ENCODE measurements around the gene RHBDL1.

The RHBDL1 gene

GRCh38 chr16:720990-721764, 45.7 kb downstream of the RHBDL1 start, which contains the start of gene ANTKMT:
ANTKMT (plus strand) TSS chr16:721146; CDS start chr16:721275, 129 bp downstream.
- Histone ChIP-seq H3K27ac (peak within 1 kb of the TSS; percentile 68 to 93), H3K4me3 (peak within 1 kb of the TSS; percentile 95)
- TF ChIP-seq, protein P1, sequence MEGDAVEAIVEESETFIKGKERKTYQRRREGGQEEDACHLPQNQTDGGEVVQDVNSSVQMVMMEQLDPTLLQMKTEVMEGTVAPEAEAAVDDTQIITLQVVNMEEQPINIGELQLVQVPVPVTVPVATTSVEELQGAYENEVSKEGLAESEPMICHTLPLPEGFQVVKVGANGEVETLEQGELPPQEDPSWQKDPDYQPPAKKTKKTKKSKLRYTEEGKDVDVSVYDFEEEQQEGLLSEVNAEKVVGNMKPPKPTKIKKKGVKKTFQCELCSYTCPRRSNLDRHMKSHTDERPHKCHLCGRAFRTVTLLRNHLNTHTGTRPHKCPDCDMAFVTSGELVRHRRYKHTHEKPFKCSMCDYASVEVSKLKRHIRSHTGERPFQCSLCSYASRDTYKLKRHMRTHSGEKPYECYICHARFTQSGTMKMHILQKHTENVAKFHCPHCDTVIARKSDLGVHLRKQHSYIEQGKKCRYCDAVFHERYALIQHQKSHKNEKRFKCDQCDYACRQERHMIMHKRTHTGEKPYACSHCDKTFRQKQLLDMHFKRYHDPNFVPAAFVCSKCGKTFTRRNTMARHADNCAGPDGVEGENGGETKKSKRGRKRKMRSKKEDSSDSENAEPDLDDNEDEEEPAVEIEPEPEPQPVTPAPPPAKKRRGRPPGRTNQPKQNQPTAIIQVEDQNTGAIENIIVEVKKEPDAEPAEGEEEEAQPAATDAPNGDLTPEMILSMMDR (IDR thresholded peaks at IDR 0.05), result no peak
- no peak for DNase-seq (ENCODE audit: low spot score)

DNA sequence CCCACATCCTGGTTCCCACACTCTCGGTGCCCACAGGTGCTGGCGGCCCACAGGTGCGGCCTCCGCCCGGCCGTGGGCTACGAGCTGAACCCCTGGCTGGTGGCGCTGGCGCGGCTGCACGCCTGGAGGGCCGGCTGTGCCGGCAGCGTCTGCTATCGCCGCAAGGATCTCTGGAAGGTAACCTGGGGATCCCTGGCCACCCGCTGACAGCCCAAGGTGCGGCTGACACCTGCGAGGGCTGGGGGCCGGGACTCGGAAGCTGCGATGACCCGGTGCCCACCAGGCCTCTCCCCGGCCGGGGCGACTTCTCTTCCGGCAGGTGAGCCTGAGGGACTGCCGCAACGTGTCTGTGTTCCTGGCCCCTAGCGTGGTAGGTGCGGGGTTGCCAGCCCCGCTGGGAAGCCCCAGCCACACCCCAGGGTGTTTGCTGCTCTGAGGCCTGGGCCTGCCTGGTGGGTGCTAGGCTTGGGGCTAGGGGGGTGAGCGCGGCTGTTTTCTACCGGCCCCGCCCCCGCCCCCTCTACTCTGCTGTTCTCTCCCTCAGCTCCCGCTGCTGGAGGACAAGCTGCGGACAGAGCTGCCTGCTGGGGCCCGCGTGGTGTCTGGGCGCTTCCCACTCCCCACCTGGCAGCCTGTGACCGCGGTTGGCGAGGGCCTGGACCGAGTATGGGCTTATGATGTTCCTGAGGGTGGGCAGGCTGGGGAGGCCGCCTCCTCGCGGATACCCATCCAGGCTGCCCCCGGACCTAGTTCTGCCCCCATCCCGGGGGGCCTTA, 46.5 kb downstream of the RHBDL1 start:
- Histone ChIP-seq H3K27ac (peak overlapping the region in 1 of 2 donors; percentile 93), H3K4me3 (peak overlapping the region; percentile 95)
- TF ChIP-seq, protein P1 (IDR thresholded peaks at IDR 0.05), result no peak
- DNase-seq (ENCODE audit: low spot score), result no peak

DNA sequence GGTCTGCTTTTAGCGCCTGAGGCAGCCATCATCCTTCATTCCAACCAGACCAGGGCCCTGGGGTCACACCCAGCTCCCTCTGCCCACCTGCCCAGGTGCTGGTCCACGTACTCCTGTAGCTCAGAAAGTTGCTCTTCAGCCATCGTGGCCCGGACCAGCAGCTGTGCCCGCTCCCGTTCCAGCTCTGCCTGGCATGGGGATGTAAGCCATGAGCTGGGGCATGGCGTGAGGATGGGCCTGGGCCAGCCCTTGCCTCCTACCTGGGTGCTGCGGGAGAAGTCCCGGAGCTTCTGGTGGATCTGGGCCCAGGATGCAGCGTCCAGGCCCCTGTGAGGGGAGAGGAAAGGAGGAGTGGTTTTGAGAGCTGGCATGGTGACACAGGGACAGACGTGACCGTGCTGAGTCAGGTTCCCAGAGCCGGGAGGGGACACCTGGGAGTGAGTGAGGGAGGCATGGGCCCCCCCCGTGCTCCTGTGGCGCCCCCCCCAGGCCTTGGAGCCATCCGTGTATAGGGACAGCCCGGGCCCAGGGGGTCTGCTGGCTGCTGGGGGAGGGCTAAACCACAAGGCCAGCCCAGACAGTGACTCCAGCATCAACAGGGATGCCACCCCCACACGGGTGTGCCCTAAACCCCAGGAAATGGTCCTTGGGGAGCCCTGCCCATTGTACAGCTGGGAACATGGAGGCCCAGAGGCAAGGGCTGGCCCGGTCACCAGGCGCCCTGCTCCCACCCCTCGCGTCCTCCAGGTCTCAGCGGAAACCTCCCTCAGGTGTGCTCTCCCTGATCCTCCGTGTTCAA, 47.6 kb downstream of the RHBDL1 start:
- no peak overlapping the region for H3K4me3 ChIP-seq
- TF ChIP-seq, protein P1 (IDR thresholded peaks at IDR 0.05), result no peak
- DNase-seq (ENCODE audit: low spot score), result no peak
- no peak overlapping the region for H3K27ac ChIP-seq

DNA sequence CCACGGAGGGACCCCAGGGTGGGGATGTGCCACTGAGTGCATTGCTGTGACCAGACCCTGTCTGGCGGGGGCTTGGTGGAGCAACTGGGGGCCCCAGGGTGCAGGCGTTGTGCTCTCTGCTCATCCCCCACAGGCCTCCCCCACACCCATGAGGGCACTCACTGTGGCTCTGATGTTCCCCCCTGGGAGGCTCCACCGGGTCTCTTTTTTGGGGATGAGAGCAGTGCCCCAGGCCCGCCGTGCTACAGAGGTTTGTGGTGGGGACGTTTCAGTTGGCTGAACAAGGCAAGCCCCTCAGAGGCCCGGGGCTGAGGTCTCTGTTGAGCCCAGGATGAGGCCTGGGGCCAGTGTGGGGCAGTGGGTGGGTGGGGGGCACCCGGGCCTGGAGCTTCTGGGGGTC, 48.2 kb downstream of the RHBDL1 start:
- TF ChIP-seq, protein P1 (IDR thresholded peaks at IDR 0.05), result no peak
- no peak for DNase-seq (ENCODE audit: low spot score)
- H3K4me3 ChIP-seq, result no peak overlapping the region
- no peak overlapping the region for H3K27ac ChIP-seq

- Histone ChIP-seq H3K27ac (no peak overlapping the region), H3K4me3 (no peak overlapping the region)
- TF ChIP-seq, protein P1 (IDR thresholded peaks at IDR 0.05), result no peak
- DNase-seq (ENCODE audit: low spot score), result no peak
Observed at GRCh38 chr16:724188-725040, 48.9 kb downstream of the RHBDL1 start.

DNA sequence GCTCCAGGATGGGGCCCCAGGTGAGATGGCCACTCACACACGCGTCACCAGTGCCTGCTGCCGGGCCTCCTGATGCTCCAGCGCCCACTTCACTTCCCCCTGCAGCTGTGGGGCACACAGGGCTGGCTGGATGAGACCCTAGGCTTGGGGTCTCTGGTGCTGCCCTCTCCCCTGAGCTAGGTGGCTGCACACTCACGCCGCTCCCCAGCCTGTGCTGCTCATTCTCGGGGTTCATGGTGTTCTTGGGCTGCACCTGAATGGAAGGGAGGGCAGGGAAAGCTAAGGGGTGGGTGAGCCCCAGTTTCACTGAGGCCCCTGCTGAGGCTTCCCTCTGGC, 49.5 kb downstream of the RHBDL1 start:
- no peak overlapping the region for H3K27ac ChIP-seq
- DNase-seq (ENCODE audit: low spot score), result no peak
- H3K4me3 ChIP-seq, result no peak overlapping the region
- TF ChIP-seq, protein P1 (IDR thresholded peaks at IDR 0.05), result no peak
